Measurements from ENCODE around the gene DPP10.

Gene DPP10

DNA sequence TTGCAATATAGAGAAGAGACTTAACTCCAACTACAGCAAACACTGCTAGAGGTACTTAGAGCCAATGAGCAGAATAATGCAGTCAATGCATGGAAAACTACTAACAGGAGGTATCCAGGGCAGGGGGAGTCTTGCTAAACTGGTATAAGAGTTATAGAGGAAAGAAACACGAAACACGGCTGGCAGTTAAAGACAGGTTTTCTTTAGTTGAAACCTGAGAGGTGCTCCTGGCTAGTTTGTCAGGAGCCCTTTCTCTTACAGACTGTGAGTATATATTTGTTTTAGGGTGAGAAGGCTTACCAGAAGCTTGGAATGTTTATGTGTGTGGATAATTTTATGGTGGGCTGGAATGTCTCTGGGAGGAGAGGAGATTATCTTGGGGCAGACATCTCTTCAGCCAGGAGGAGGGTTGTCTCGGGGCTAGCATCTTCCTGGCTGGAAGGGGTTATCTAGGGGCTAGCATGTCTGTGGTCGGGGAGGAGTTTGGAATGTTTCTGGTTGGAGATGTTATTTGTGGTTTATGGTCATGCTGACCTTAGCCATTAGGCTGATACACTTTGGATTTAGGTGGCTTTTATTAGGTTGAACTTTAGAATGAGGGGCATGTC, 1048.8 kb downstream of the DPP10 start:
- TF ChIP-seq, protein P1, sequence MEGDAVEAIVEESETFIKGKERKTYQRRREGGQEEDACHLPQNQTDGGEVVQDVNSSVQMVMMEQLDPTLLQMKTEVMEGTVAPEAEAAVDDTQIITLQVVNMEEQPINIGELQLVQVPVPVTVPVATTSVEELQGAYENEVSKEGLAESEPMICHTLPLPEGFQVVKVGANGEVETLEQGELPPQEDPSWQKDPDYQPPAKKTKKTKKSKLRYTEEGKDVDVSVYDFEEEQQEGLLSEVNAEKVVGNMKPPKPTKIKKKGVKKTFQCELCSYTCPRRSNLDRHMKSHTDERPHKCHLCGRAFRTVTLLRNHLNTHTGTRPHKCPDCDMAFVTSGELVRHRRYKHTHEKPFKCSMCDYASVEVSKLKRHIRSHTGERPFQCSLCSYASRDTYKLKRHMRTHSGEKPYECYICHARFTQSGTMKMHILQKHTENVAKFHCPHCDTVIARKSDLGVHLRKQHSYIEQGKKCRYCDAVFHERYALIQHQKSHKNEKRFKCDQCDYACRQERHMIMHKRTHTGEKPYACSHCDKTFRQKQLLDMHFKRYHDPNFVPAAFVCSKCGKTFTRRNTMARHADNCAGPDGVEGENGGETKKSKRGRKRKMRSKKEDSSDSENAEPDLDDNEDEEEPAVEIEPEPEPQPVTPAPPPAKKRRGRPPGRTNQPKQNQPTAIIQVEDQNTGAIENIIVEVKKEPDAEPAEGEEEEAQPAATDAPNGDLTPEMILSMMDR (IDR thresholded peaks at IDR 0.05; ENCODE audit: low read length, missing control alignments), result no peak
- no peak for DNase-seq (ENCODE audit: low read depth)
- H3K4me3 ChIP-seq (replicated peaks; ENCODE audit: low read depth, low read length), result no peak overlapping the region

DNA sequence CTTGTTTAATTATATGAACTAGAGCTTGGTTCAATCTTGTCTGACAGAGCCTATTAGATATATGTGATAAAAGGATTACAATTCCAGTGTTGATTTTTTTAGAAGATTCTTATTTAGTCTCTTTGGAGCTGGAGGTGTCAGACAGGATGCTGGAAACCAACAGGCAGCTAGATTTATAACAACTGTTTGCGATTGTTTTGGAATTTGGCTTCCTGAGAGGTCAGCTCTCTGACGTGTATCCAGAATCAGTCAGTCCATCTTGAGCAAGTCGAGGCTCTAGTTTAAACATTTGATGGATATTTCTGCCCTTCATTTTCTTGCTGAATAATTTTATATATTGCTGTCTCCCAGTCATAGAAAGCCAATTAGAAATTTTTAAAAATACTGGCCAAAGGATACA, 1062.9 kb downstream of the DPP10 start:
- H3K4me3 ChIP-seq (replicated peaks; ENCODE audit: low read depth, low read length), result no peak overlapping the region
- DNase-seq (ENCODE audit: low read depth), result no peak
- TF ChIP-seq, protein P1 (IDR thresholded peaks at IDR 0.05; ENCODE audit: low read length, missing control alignments), result no peak

DNA sequence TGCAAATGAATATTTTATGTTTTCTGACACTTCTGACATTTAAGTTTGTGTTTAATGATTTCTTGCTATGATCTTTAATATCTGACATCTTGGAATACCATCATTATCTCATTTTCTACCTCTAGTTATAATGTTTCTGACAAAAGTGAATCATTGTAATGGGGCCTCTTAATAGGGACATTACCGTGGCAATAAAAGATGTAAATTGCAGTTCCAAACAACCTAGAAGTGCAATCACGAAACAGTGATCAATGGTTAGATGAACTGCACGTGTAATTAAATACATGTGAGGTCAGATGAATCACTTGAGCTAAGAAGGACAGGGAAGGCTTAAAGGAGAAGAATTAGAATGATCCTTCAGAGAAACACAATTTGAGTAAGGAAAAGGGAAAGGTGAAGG, 1078.3 kb downstream of the DPP10 start:
- TF ChIP-seq, protein P1 (IDR thresholded peaks at IDR 0.05; ENCODE audit: low read length, missing control alignments), result no peak
- H3K4me3 ChIP-seq (replicated peaks; ENCODE audit: low read depth, low read length), result no peak overlapping the region
- DNase-seq (ENCODE audit: low read depth), result no peak

DNA sequence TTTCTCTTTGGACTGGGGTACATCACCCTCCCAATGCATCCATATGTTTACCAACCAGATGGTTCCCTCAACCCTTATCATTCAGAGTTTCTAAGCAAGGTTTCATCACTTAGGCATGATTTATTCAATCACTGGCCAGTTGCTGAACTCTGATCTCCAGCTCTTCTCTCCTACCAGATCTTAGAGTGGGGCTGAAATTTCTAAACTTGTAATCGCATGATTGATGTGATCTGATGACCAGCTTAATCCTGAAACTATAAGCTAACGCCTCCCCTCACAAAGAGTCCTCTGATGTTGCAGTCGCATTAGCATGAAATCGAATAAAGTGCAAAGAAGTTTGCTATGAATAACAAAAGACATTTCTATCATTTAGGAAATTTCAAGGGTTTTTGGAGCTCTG, 1082.0 kb downstream of the DPP10 start:
- DNase-seq (ENCODE audit: low read depth), result no peak
- TF ChIP-seq, protein P1 (IDR thresholded peaks at IDR 0.05; ENCODE audit: low read length, missing control alignments), result no peak
- no peak overlapping the region for H3K4me3 ChIP-seq (replicated peaks; ENCODE audit: low read depth, low read length)

DNA sequence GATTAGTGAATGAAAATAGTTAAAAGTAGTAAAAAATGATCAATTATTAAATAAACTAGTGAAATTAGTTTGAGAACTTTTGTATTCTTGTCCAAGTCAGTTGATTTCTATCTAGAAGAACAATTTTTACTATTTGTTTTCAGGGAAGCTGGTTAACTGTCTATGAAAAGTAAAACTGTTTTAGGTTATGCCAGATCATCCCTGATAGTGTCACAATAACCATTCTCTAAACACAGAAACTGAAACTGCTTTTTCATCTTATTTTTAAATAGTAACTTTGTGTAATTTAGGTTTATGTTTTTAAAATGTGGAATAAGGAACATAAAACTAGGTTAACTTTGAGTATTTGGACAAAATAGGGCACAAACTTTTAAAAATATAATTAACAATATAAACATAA, 1087.2 kb downstream of the DPP10 start:
- no peak for DNase-seq (ENCODE audit: low read depth)
- H3K4me3 ChIP-seq (replicated peaks; ENCODE audit: low read depth, low read length), result no peak overlapping the region
- TF ChIP-seq, protein P1 (IDR thresholded peaks at IDR 0.05; ENCODE audit: low read length, missing control alignments), result no peak

DNA sequence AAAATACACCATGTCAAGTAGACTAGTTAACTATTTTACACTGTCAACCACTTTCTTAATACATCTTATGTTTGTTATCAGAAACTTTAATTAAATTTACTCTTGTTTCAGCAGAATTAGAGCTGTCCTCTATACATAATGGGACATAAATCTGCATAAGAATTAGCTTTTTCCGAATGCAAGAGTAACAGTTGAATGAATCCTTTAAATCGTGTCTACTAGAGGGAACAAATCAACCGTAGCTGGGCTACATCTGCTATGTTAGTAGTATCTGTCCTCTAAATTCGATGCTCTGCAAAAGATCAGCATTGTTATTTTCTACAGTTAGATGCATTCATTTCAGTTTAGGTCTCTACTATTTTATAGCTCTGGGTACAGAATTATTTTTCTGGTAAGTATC, 1090.6 kb downstream of the DPP10 start:
- TF ChIP-seq, protein P1 (IDR thresholded peaks at IDR 0.05; ENCODE audit: low read length, missing control alignments), result no peak
- DNase-seq (ENCODE audit: low read depth), result no peak

DNA sequence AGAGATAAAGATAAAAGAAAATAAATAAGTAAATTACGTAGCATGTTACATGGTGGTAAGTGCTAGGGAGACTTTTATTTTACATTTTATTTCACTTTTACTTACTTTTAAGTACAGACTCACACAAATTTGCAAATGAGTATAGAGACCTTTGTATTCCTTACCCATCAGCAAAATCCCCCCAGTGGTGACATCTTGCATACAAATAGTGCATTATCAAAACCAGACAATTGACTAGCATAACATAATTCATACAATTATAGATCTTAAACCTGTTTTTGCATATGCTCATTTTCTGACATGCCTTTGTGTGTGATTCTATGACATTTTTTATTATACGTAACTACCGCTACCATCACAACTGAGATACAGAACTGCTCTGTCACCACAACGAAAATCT, 1099.4 kb downstream of the DPP10 start:
- TF ChIP-seq, protein P1 (IDR thresholded peaks at IDR 0.05; ENCODE audit: low read length, missing control alignments), result no peak
- no peak overlapping the region for H3K4me3 ChIP-seq (replicated peaks; ENCODE audit: low read depth, low read length)
- no peak for DNase-seq (ENCODE audit: low read depth)

More for the DNA sequence above, 1090.6 kb downstream of the DPP10 start:
- no peak overlapping the region for H3K4me3 ChIP-seq (replicated peaks; ENCODE audit: low read depth, low read length)
